Keratinocyte (primary cell): Measurements from ENCODE around the gene PTPRD. TPM values are rescaled to one million over a fixed set of nuclear protein-coding genes. Genes with fewer than 3 reads are reported as not detected.

Experiments used
- DNase-seq: peaks from one replicate; pipeline ENCODE4 v3.0.0-alpha.2; 2011; ENCODE audit warnings: low read depth, missing footprints, low spot score
- FAIRE-seq: peaks from 2 replicates; lab custom pipeline; 2011; peaks lifted over from hg19 to GRCh38; lab: Jason Lieb, UNC
- H2AFZ ChIP-seq: 2 replicates; pipeline ENCODE4 v1.6.0; 2012; ENCODE audit warnings: low read length, control low read depth, inconsistent platforms; ENCODE audit not compliant: control insufficient read depth
- H3K27ac ChIP-seq: 2 replicates; pipeline ENCODE4 v1.5.1; 2011; ENCODE audit warnings: low read length; ENCODE audit not compliant: control insufficient read depth, insufficient read depth
- H3K27me3 ChIP-seq: 3 replicates; pipeline ENCODE4 v1.6.0; 2011; ENCODE audit warnings: low read length; ENCODE audit not compliant: control insufficient read depth, insufficient read depth; ENCODE audit errors: extremely low read depth
- H3K36me3 ChIP-seq, 2 experiments: 2 replicates in 1 of 2; 3 replicates in 1 of 2; pipeline ENCODE4 v1.5.1; 2011; ENCODE audit warnings: low read length in 2 of 2, mild to moderate bottlenecking in 1 of 2; ENCODE audit not compliant: control insufficient read depth in 2 of 2, insufficient read depth in 2 of 2; ENCODE audit errors: extremely low read depth in 1 of 2
- H3K4me1 ChIP-seq: 3 replicates; pipeline ENCODE4 v1.5.1; 2011; ENCODE audit warnings: low read length; ENCODE audit not compliant: control insufficient read depth, insufficient read depth; ENCODE audit errors: extremely low read depth
- H3K4me2 ChIP-seq: 3 replicates; pipeline ENCODE4 v1.6.0; 2011; ENCODE audit warnings: low read depth, low read length; ENCODE audit not compliant: control insufficient read depth, insufficient read depth; ENCODE audit errors: extremely low read depth
- H3K4me3 ChIP-seq, 3 experiments: fragments of 200-600 bp in 1 of 3; sonication (generic) in 1 of 3; 2 replicates in 2 of 3; 3 replicates in 1 of 3; pipeline ENCODE4 v1.5.1; 2011 to 2016; ENCODE audit warnings: low read length in 3 of 3, mild to moderate bottlenecking in 3 of 3, control low read depth in 2 of 3, inconsistent platforms in 1 of 3, low read depth in 1 of 3, mixed read lengths in 1 of 3, mixed run types in 1 of 3, moderate library complexity in 1 of 3; ENCODE audit not compliant: control insufficient read depth in 2 of 3, insufficient read depth in 2 of 3; ENCODE audit errors: extremely low read depth in 1 of 3
- H3K79me2 ChIP-seq: 2 replicates; pipeline ENCODE4 v1.6.0; 2012; ENCODE audit warnings: low read length; ENCODE audit not compliant: control insufficient read depth, insufficient read depth
- H3K9ac ChIP-seq: 3 replicates; pipeline ENCODE4 v1.6.0; 2011; ENCODE audit warnings: low read length; ENCODE audit not compliant: control insufficient read depth, insufficient read depth; ENCODE audit errors: extremely low read depth
- H3K9me1 ChIP-seq: 3 replicates; pipeline ENCODE4 v1.6.0; 2011; ENCODE audit warnings: low read length; ENCODE audit not compliant: control insufficient read depth, insufficient read depth; ENCODE audit errors: extremely low read depth
- H3K9me3 ChIP-seq: 2 replicates; pipeline ENCODE4 v1.5.1; 2012; ENCODE audit warnings: low read depth, low read length; ENCODE audit not compliant: control insufficient read depth
- H4K20me1 ChIP-seq: 3 replicates; pipeline ENCODE4 v1.6.0; 2011; ENCODE audit warnings: low read length; ENCODE audit not compliant: control insufficient read depth, insufficient read depth; ENCODE audit errors: extremely low read depth
- EZH2 ChIP-seq: IDR thresholded peaks from one replicate; pipeline ENCODE4 v1.6.1; 2012; ENCODE audit warnings: inconsistent platforms, mild to moderate bottlenecking, low read length, moderate library complexity
- dilution Hi-C: fragments of 300-500 bp; cut with MboI; formaldehyde crosslinking; loops from one replicate; pipeline ENCODE4 v1.7.0; 2020; ENCODE audit warnings: low sequenced_read_pairs; ENCODE audit not compliant: extremely low pct_ligation_motif_present
- polyA plus RNA-seq, 5 experiments: library from polyadenylated mRNA; depleted of rRNA in 3 of 5; stranded (reverse) in 3 of 5; stranded (forward) in 1 of 5; unstranded in 1 of 5; fragments of >200 nt; gene quantifications; 1 replicate in 1 of 5; 2 replicates in 3 of 5; 3 replicates in 1 of 5; pipeline versions ENCODE4 v1.2.1 to v1.2.3, GENCODE V29; 2011 to 2012; ENCODE audit warnings: missing spikeins in 2 of 5, low read depth in 1 of 5, low replicate concordance in 1 of 5
- TF ChIP-seq, protein P1 (sequence below), 3 experiments: IDR thresholded peaks in 1 of 3; conservative IDR thresholded peaks in 1 of 3; optimal IDR thresholded peaks in 1 of 3; 2 replicates in 2 of 3; 3 replicates in 1 of 3; pipeline versions ENCODE3 to v1.5.1; 2011; ENCODE audit warnings: low read length in 3 of 3, mild to moderate bottlenecking in 3 of 3, moderate library complexity in 2 of 3, control low read depth in 1 of 3, inconsistent platforms in 1 of 3; ENCODE audit not compliant: insufficient read depth in 2 of 3; ENCODE audit errors: extremely low read depth in 1 of 3

Gene PTPRD
- polyA plus RNA-seq, 1 donor (not counting 4 experiments of a cell fraction or from before 2014, with no cell fraction given): 0.10 TPM

DNA sequence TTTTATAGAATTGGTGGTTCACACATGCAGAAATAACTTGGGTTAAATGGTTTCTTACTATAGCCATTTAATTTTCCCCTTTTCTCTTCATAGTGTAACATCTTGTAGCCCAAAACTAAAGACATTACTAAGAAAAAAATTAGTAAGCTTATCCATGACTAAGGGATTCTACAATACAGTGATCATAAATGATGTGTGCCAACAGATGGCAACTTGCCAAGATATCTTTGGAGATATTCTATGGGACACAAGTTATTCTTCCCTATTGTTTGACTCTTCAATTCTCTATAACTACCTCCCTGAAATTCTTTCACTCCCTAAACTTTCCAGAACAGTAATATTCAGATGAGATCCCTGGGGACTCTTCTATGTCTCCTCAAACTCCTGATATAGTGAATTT lies 580.6 kb downstream of the PTPRD start:
- Histone ChIP-seq H3K27ac (no peak overlapping the region), H4K20me1 (no peaks in the 10 kb centered on the region), H3K36me3 (no peaks in the 10 kb centered on the region), H3K9me3 (no peaks in the 10 kb centered on the region), H3K9ac (no peak overlapping the region), H3K9me1 (no peaks in the 10 kb centered on the region), H3K4me3 (no peak overlapping the region), H2AFZ (no peak overlapping the region), H3K79me2 (no peaks in the 10 kb centered on the region), H3K4me1 (no peaks in the 10 kb centered on the region), H3K4me2 (no peak overlapping the region), H3K27me3 (no peaks in the 10 kb centered on the region)
- no peak for TF ChIP-seq EZH2
- TF ChIP-seq, protein P1, sequence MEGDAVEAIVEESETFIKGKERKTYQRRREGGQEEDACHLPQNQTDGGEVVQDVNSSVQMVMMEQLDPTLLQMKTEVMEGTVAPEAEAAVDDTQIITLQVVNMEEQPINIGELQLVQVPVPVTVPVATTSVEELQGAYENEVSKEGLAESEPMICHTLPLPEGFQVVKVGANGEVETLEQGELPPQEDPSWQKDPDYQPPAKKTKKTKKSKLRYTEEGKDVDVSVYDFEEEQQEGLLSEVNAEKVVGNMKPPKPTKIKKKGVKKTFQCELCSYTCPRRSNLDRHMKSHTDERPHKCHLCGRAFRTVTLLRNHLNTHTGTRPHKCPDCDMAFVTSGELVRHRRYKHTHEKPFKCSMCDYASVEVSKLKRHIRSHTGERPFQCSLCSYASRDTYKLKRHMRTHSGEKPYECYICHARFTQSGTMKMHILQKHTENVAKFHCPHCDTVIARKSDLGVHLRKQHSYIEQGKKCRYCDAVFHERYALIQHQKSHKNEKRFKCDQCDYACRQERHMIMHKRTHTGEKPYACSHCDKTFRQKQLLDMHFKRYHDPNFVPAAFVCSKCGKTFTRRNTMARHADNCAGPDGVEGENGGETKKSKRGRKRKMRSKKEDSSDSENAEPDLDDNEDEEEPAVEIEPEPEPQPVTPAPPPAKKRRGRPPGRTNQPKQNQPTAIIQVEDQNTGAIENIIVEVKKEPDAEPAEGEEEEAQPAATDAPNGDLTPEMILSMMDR (optimal IDR thresholded peaks at IDR 0.05 in 1 of 3, IDR thresholded peaks at IDR 0.05 in 1 of 3, conservative IDR thresholded peaks at IDR 0.05 in 1 of 3; ENCODE audit: extremely low read depth in 1 of 3, insufficient read depth in 2 of 3, low read length in 3 of 3): no peak
- no peak for DNase-seq
- dilution Hi-C loops: no loop called here
- FAIRE-seq: no peak

DNA sequence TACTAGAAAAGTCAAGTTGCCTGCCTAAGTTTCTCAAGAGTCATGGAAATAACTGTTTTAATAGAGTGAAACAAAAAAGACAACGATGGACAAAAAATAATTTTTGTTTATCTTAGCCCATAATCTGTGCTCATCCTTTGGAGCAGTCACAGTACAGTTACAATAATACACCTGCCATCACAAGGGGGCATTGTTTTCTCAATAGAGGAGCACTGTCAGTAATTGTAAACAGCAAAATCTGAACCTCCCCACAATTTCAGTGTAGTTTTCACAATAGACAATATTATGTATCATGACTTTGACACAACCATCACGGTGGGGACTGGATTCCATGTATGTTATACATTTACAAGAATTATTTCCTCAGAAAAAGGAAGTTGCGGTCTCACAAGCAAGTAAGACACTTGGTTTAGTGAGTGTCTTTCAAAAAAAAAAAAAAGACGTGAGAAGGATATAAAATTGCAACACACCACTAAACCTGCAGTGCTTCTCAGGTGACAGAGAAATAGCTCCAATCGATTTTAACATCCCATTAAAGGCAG lies 586.3 kb downstream of the PTPRD start:
- H3K4me3 ChIP-seq: no peak overlapping the region
- no peaks in the 10 kb centered on the region for H3K4me1 ChIP-seq
- no peaks in the 10 kb centered on the region for H3K9me3 ChIP-seq
- no peaks in the 10 kb centered on the region for H4K20me1 ChIP-seq
- FAIRE-seq (no peak), DNase-seq (no peak)
- dilution Hi-C loops: no loop called here
- H3K36me3 ChIP-seq: no peaks in the 10 kb centered on the region
- no peaks in the 10 kb centered on the region for H3K79me2 ChIP-seq
- no peaks in the 10 kb centered on the region for H3K27me3 ChIP-seq
- TF ChIP-seq EZH2: no peak
- TF ChIP-seq, protein P1 (optimal IDR thresholded peaks at IDR 0.05 in 1 of 3, IDR thresholded peaks at IDR 0.05 in 1 of 3, conservative IDR thresholded peaks at IDR 0.05 in 1 of 3; ENCODE audit: extremely low read depth in 1 of 3, insufficient read depth in 2 of 3, low read length in 3 of 3): no peak
- H3K27ac ChIP-seq: no peak overlapping the region
- H3K9ac ChIP-seq: no peak overlapping the region
- no peak overlapping the region for H3K4me2 ChIP-seq
- no peaks in the 10 kb centered on the region for H3K9me1 ChIP-seq
- no peak overlapping the region for H2AFZ ChIP-seq
